HCT116 (cell line): ENCODE data around the gene CIB4.

Experiments
- CBX3 ChIP-seq: IDR thresholded peaks from 2 replicates; pipeline ENCODE4 v1.6.1; 2012; ENCODE audit warnings: low read depth
- CTCF ChIP-seq, 3 experiments: fragments of 200-600 bp in 1 of 3; sonication (generic) in 1 of 3; IDR thresholded peaks in 2 of 3; conservative IDR thresholded peaks in 1 of 3; 2 replicates each; pipeline ENCODE4 v1.5.1; 2012 to 2017; ENCODE audit warnings: low read depth in 2 of 3, low read length in 2 of 3, antibody characterized with exemption in 1 of 3, borderline replicate concordance in 1 of 3, control low read depth in 1 of 3, mild to moderate bottlenecking in 1 of 3, mixed read lengths in 1 of 3, mixed run types in 1 of 3, moderate library complexity in 1 of 3; ENCODE audit not compliant: insufficient read depth in 1 of 3
- EZH2 ChIP-seq: fragments of 200-600 bp; sonication (generic); IDR thresholded peaks from 2 replicates; pipeline ENCODE4 v1.6.1; 2017; ENCODE audit warnings: antibody characterized with exemption, mixed run types
- EZH2phosphoT487 ChIP-seq: fragments of 200-600 bp; IDR thresholded peaks from 2 replicates; pipeline ENCODE4 v1.6.1; 2018; ENCODE audit warnings: antibody characterized with exemption, borderline replicate concordance
- JUND ChIP-seq: IDR thresholded peaks from 2 replicates; pipeline ENCODE4 v1.6.1; 2012
- REST ChIP-seq: IDR thresholded peaks from 2 replicates; pipeline ENCODE4 v1.6.1; 2012; ENCODE audit warnings: low read depth
- SIN3A ChIP-seq: IDR thresholded peaks from 2 replicates; pipeline ENCODE4 v1.6.1; 2012; ENCODE audit warnings: low read depth
- ZFX ChIP-seq: fragments of 450-650 bp; IDR thresholded peaks from 2 replicates; pipeline ENCODE4 v1.6.1; 2017

GRCh38 chr2:26635401-26635800, 5.8 kb downstream of the CIB4 start:
- TF ChIP-seq EZH2phosphoT487 (no peak), CTCF (IDR thresholded peaks at IDR 0.05 in 2 of 3, conservative IDR thresholded peaks at IDR 0.05 in 1 of 3; ENCODE audit: borderline replicate concordance in 1 of 3, insufficient read depth in 1 of 3, low read depth in 2 of 3, low read length in 2 of 3) (no peak), JUND (no peak), CBX3 (no peak), EZH2 (no peak), ZFX (no peak), REST (no peak), SIN3A (no peak)
